H9 (cell line): ENCODE results near the gene RALGDS. TPM values are rescaled to one million over a fixed set of nuclear protein-coding genes. Genes with fewer than 3 reads are reported as not detected.

Experiments
- DNase-seq: peaks from one replicate; pipeline ENCODE4 v3.0.0-alpha.2; 2017
- H2AFZ ChIP-seq: one replicate; pipeline ENCODE4 v1.6.1; 2013; ENCODE audit warnings: mild to moderate bottlenecking, low read length, control low read depth, moderate library complexity
- H2AK5ac ChIP-seq: 2 replicates; pipeline ENCODE4 v1.6.1; 2013; ENCODE audit warnings: low read length, control low read depth, mixed read lengths; ENCODE audit not compliant: insufficient read length
- H2BK120ac ChIP-seq: one replicate; pipeline ENCODE4 v1.6.1; 2013; ENCODE audit warnings: low read depth, mild to moderate bottlenecking, low read length, control low read depth, inconsistent platforms; ENCODE audit not compliant: poor library complexity, severe bottlenecking
- H2BK12ac ChIP-seq: 2 replicates; pipeline ENCODE4 v1.6.1; 2013; ENCODE audit warnings: low read length, control low read depth, mixed read lengths, low read depth; ENCODE audit not compliant: insufficient read length
- H2BK15ac ChIP-seq: 2 replicates; pipeline ENCODE4 v1.6.1; 2013; ENCODE audit warnings: low read depth, low read length, control low read depth
- H2BK20ac ChIP-seq: one replicate; pipeline ENCODE4 v1.6.1; 2013; ENCODE audit warnings: low read depth, mild to moderate bottlenecking, low read length, control low read depth, inconsistent platforms; ENCODE audit not compliant: poor library complexity, severe bottlenecking
- H2BK5ac ChIP-seq: 2 replicates; pipeline ENCODE4 v1.6.1; 2013; ENCODE audit warnings: low read length, control low read depth, mixed read lengths; ENCODE audit not compliant: insufficient read length
- H3K14ac ChIP-seq: 2 replicates; pipeline ENCODE4 v1.6.1; 2013; ENCODE audit warnings: low read length, control low read depth; ENCODE audit not compliant: insufficient read depth
- H3K18ac ChIP-seq: 2 replicates; pipeline ENCODE4 v1.6.1; 2013; ENCODE audit warnings: low read depth, mild to moderate bottlenecking, mixed read lengths, low read length, control low read depth; ENCODE audit not compliant: insufficient read length
- H3K23ac ChIP-seq: 2 replicates; pipeline ENCODE4 v1.6.1; 2013; ENCODE audit warnings: low read length, control low read depth, mixed read lengths, low read depth; ENCODE audit not compliant: insufficient read length
- H3K23me2 ChIP-seq: 2 replicates; pipeline ENCODE4 v1.6.1; 2013; ENCODE audit warnings: low read depth, mild to moderate bottlenecking, mixed read lengths, low read length, control low read depth; ENCODE audit not compliant: insufficient read length, poor library complexity, severe bottlenecking
- H3K27ac ChIP-seq: 2 replicates; pipeline ENCODE4 v1.5.1; 2013; ENCODE audit warnings: low read length, control low read depth, mixed read lengths, low read depth; ENCODE audit not compliant: insufficient read length
- H3K27me3 ChIP-seq: 2 replicates; pipeline ENCODE4 v1.6.1; 2013; ENCODE audit warnings: low read length, control low read depth, inconsistent platforms; ENCODE audit not compliant: insufficient read depth
- H3K4ac ChIP-seq: 2 replicates; pipeline ENCODE4 v1.6.1; 2013; ENCODE audit warnings: low read depth, mild to moderate bottlenecking, control low read depth, inconsistent platforms, low read length, moderate library complexity
- H3K4me1 ChIP-seq: 2 replicates; pipeline ENCODE4 v1.6.1; 2013; ENCODE audit warnings: low read length, control low read depth, inconsistent platforms; ENCODE audit not compliant: insufficient read depth
- H3K4me2 ChIP-seq: 2 replicates; pipeline ENCODE4 v1.6.1; 2013; ENCODE audit warnings: low read length, control low read depth, mixed read lengths; ENCODE audit not compliant: insufficient read length, insufficient read depth
- H3K56ac ChIP-seq: 2 replicates; pipeline ENCODE4 v1.6.1; 2013; ENCODE audit warnings: low read depth, mild to moderate bottlenecking, mixed read lengths, low read length, control low read depth; ENCODE audit not compliant: insufficient read length
- H3K79me1 ChIP-seq: 2 replicates; pipeline ENCODE4 v1.6.1; 2013; ENCODE audit warnings: low read depth, mild to moderate bottlenecking, moderate library complexity, low read length, control low read depth, inconsistent platforms; ENCODE audit not compliant: insufficient read depth, poor library complexity, severe bottlenecking
- H3K79me2 ChIP-seq: 2 replicates; pipeline ENCODE4 v1.6.1; 2013; ENCODE audit warnings: low read length, control low read depth, inconsistent platforms; ENCODE audit not compliant: insufficient read depth
- H3K9ac ChIP-seq: 2 replicates; pipeline ENCODE4 v1.6.1; 2013; ENCODE audit warnings: low read length, control low read depth, mixed read lengths; ENCODE audit not compliant: insufficient read length; ENCODE audit errors: extremely low read depth
- H3K9me3 ChIP-seq: one replicate; pipeline ENCODE4 v1.6.1; 2013; ENCODE audit warnings: low read depth, low read length, inconsistent platforms; ENCODE audit not compliant: control insufficient read depth
- H3T11ph ChIP-seq: one replicate; pipeline ENCODE4 v1.6.1; 2013; ENCODE audit warnings: mild to moderate bottlenecking, low read length, control low read depth, inconsistent platforms
- H4K20me1 ChIP-seq: one replicate; pipeline ENCODE4 v1.6.1; 2013; ENCODE audit not compliant: control insufficient read depth, insufficient read length, insufficient read depth
- H4K5ac ChIP-seq: 2 replicates; pipeline ENCODE4 v1.6.1; 2013; ENCODE audit warnings: low read depth, mild to moderate bottlenecking, mixed read lengths, low read length, control low read depth; ENCODE audit not compliant: insufficient read length
- H4K8ac ChIP-seq: replicated peaks from 2 replicates; pipeline ENCODE4 v1.6.1; 2013; ENCODE audit warnings: low read length, control low read depth, mixed read lengths, low read depth; ENCODE audit not compliant: insufficient read length
- H4K91ac ChIP-seq: 2 replicates; pipeline ENCODE4 v1.6.1; 2013; ENCODE audit warnings: low read depth, mild to moderate bottlenecking, moderate library complexity, mixed read lengths, low read length, control low read depth; ENCODE audit not compliant: insufficient read length
- H3K27ac Mint-ChIP-seq, 3 experiments: 2 replicates in 2 of 3; 3 replicates in 1 of 3; pipeline ENCODE4 v1.8.0; 2020 to 2021; ENCODE audit warnings: mixed read lengths in 3 of 3, mild to moderate bottlenecking in 1 of 3, moderate library complexity in 1 of 3
- H3K27me3 Mint-ChIP-seq: 2 replicates; pipeline ENCODE4 v1.8.0; 2021; ENCODE audit warnings: low read depth, mild to moderate bottlenecking, moderate library complexity, mixed read lengths
- H3K36me3 Mint-ChIP-seq, 3 experiments: 2 replicates in 2 of 3; 3 replicates in 1 of 3; pipeline ENCODE4 v1.8.0; 2020 to 2021; ENCODE audit warnings: low read depth in 3 of 3, mixed read lengths in 3 of 3; ENCODE audit not compliant: insufficient read depth in 1 of 3
- H3K4me1 Mint-ChIP-seq, 2 experiments: 2 replicates each; pipeline ENCODE4 v1.8.0; 2020; ENCODE audit warnings: mixed read lengths in 2 of 2
- H3K4me3 Mint-ChIP-seq, 2 experiments: 2 replicates in 1 of 2; 3 replicates in 1 of 2; pipeline ENCODE4 v1.8.0; 2020 to 2021; ENCODE audit warnings: mild to moderate bottlenecking in 2 of 2, mixed read lengths in 2 of 2, moderate library complexity in 1 of 2
- H3K9me3 Mint-ChIP-seq, 2 experiments: 2 replicates in 1 of 2; 3 replicates in 1 of 2; pipeline ENCODE4 v1.8.0; 2020; ENCODE audit warnings: mild to moderate bottlenecking in 2 of 2, mixed read lengths in 2 of 2, moderate library complexity in 1 of 2
- WGBS: extraction: QIAGEN DNeasy Blood & Tissue Kit; methylation state at CpG from one replicate; pipeline ENCODE4 v1.1.7; 2013; ENCODE audit warnings: missing lambda C conversion rate, low lambda C conversion rate, mixed read lengths; ENCODE audit not compliant: insufficient read length; ENCODE audit errors: extremely low coverage; 5-methylcytosine and 5-hydroxymethylcytosine counted together
- total RNA-seq: library from RNA; stranded (reverse); gene quantifications from 2 replicates; pipeline ENCODE4 v1.2.1, GENCODE V29; 2021
- TF ChIP-seq, protein P1 (sequence below): fragments of 200-600 bp; sonication (generic); conservative IDR thresholded peaks from 3 replicates; pipeline ENCODE4 v1.8.0; 2021; ENCODE audit warnings: antibody characterized with exemption, mild to moderate bottlenecking

Gene RALGDS
- total RNA-seq, 1 experiment from 2014 or later = 21.3 TPM

DNA sequence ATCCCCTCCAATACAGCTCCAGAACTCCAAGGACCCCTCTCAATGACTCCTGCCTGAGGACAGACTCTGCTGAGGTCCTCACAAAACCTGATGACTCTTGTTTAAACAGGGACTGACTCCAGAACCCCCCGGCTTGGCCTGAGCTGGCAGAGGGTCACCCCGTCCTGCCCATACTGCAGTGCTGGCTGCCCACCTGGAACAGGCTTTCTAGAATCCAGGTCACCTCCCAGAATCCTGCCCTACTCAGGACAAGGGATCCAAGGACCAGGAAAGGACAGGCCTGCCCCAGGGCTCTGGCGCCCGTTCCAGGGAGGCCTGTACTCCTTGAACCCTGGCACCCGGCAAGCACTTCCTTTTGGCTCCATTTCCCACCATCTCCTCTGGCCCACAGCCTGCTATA is 22.2 kb downstream of the RALGDS start:
- Histone ChIP-seq H3K14ac (no peak overlapping the region), H3K79me1 (no peaks in the 10 kb centered on the region), H4K8ac (no peak overlapping the region), H3K4me1 (no peaks in the 10 kb centered on the region), H4K91ac (no peak overlapping the region), H2BK20ac (no peak overlapping the region), H3K27me3 (no peaks in the 10 kb centered on the region), H3K9me3 (no peaks in the 10 kb centered on the region), H3K56ac (no peak overlapping the region), H3K4ac (no peak overlapping the region), H2BK12ac (no peak overlapping the region), H3K79me2 (no peaks in the 10 kb centered on the region; the same call in 1 of the 2 replicates), H2BK15ac (no peak overlapping the region), H4K20me1 (no peaks in the 10 kb centered on the region), H2BK120ac (no peak overlapping the region), H2AFZ (no peak overlapping the region), H3K27ac (no peak overlapping the region), H2BK5ac (no peak overlapping the region), H3T11ph (no peak overlapping the region), H3K4me2 (no peak overlapping the region), H3K18ac (no peak overlapping the region), H3K23me2 (no peaks in the 10 kb centered on the region), H2AK5ac (no peak overlapping the region), H3K9ac (no peak overlapping the region), H4K5ac (no peak overlapping the region), H3K23ac (no peak overlapping the region)
- H3K36me3 Mint-ChIP-seq = peaks cover 48 to 66% (median 61%) of the 10 kb centered on the region in 3 experiments
- peaks cover 22% of the 10 kb centered on the region in 2 experiments for H3K9me3 Mint-ChIP-seq
- peaks cover 6% of the 10 kb centered on the region for H3K27me3 Mint-ChIP-seq
- no peak overlapping the region for H3K27ac Mint-ChIP-seq
- no peaks in the 10 kb centered on the region for H3K4me1 Mint-ChIP-seq
- WGBS = no CpG with 5 or more reads among the region's 5 CpGs
- no peak overlapping the region for H3K4me3 Mint-ChIP-seq
- TF ChIP-seq, protein P1, sequence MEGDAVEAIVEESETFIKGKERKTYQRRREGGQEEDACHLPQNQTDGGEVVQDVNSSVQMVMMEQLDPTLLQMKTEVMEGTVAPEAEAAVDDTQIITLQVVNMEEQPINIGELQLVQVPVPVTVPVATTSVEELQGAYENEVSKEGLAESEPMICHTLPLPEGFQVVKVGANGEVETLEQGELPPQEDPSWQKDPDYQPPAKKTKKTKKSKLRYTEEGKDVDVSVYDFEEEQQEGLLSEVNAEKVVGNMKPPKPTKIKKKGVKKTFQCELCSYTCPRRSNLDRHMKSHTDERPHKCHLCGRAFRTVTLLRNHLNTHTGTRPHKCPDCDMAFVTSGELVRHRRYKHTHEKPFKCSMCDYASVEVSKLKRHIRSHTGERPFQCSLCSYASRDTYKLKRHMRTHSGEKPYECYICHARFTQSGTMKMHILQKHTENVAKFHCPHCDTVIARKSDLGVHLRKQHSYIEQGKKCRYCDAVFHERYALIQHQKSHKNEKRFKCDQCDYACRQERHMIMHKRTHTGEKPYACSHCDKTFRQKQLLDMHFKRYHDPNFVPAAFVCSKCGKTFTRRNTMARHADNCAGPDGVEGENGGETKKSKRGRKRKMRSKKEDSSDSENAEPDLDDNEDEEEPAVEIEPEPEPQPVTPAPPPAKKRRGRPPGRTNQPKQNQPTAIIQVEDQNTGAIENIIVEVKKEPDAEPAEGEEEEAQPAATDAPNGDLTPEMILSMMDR = no peak
- no peak for DNase-seq
